Measurements from ENCODE around the gene TMPRSS2. TPM values are rescaled to one million over a fixed set of nuclear protein-coding genes. Genes with fewer than 3 reads are reported as not detected.

Gene TMPRSS2
- total RNA-seq, 2 experiments from 2014 or later = not detected

DNA sequence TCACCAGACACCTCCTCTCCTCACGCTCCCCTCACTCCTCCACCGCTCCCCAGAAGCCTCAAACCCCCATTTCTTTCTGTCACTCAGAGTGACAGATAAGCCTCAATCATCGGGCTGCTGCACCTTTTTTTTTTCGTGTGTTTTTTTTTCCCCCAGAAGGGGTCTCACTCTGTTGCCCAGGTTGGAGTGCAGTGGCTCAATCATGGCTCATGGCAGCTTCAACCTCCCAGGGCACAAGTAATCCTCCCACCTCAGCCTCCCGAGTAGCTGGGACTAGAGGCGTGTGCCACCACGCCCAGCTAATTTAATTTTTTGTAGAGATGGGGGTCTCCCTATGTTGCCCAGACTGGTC, 1.2 kb upstream of the TMPRSS2 start:
- no peaks in the 10 kb centered on the region for H3K9me3 Mint-ChIP-seq
- Histone ChIP-seq H3K4me1 (ENCODE audit: insufficient read depth, low read length) (peaks cover 4% of the 10 kb centered on the region), H3K36me3 (ENCODE audit: insufficient read depth, low read length) (no peaks in the 10 kb centered on the region), H3K27ac (ENCODE audit: low read depth in 1 of 2, low read length in 2 of 2) (no peak overlapping the region), H3K4me3 (ENCODE audit: low read length) (no peak overlapping the region), H3K9me3 (ENCODE audit: control insufficient read depth in 1 of 2, insufficient read depth in 1 of 2, low read length in 2 of 2) (no peaks in the 10 kb centered on the region), H3K27me3 (ENCODE audit: control insufficient read depth in 1 of 2, insufficient read depth in 2 of 2, low read length in 2 of 2) (peaks cover 27 to 44% of the 10 kb centered on the region in 2 experiments)
- intact Hi-C loops (cut with DNase I, micrococcal nuclease) = no loop called here
- no peak overlapping the region for H3K27ac Mint-ChIP-seq
- H3K4me3 Mint-ChIP-seq = no peak overlapping the region
- POLR2A ChIA-PET = no interaction called here
- H3K27me3 Mint-ChIP-seq = peaks cover 52% of the 10 kb centered on the region
- ATAC-seq (ENCODE audit: poor library complexity) (no peak), DNase-seq (no peak)
- peaks cover 4% of the 10 kb centered on the region for H3K4me1 Mint-ChIP-seq (ENCODE audit: low read depth)
- no peaks in the 10 kb centered on the region for H3K36me3 Mint-ChIP-seq (ENCODE audit: low read depth)
- CTCF ChIA-PET = no interaction called here
- TF ChIP-seq, protein P1, sequence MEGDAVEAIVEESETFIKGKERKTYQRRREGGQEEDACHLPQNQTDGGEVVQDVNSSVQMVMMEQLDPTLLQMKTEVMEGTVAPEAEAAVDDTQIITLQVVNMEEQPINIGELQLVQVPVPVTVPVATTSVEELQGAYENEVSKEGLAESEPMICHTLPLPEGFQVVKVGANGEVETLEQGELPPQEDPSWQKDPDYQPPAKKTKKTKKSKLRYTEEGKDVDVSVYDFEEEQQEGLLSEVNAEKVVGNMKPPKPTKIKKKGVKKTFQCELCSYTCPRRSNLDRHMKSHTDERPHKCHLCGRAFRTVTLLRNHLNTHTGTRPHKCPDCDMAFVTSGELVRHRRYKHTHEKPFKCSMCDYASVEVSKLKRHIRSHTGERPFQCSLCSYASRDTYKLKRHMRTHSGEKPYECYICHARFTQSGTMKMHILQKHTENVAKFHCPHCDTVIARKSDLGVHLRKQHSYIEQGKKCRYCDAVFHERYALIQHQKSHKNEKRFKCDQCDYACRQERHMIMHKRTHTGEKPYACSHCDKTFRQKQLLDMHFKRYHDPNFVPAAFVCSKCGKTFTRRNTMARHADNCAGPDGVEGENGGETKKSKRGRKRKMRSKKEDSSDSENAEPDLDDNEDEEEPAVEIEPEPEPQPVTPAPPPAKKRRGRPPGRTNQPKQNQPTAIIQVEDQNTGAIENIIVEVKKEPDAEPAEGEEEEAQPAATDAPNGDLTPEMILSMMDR (IDR thresholded peaks at IDR 0.05) = no peak

DNA sequence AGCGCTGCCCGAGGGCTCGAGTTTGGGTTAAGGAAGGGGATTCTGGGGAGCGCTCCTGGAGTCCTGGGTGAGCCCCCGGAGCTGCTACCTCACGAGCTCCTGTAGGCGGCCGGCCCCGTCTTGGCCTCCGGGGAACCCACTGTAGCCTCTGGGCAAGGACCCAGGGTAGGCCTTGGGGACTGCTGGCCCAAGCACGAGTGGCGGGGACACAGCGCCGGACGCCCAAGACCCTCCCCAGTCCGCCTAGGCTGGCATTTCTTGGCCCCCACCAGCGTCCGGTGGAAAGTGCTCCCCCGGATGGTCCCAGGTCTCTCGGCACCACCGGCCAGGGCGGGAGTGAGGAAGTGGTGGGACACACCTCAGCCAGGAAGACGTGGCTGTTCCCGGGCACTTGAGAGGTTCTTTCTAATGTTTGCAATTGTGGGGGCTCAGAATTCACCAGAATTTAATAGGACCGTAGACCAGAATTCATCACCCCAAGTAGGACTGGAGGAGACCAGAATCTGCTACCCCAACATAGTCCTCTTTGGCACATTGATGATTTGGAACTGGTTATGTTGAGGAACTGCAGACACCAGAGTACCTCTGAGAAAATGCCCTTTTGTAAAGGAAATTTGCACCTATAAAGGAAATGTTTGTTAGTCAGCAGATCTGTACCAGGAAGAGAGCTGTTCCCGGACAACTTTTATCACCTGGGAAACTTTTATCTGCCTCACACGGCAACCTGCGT, 622 bp upstream of the TMPRSS2 start:
- Mint-ChIP-seq H3K4me3 (no peak overlapping the region), H3K36me3 (ENCODE audit: low read depth) (no peaks in the 10 kb centered on the region), H3K27me3 (peaks cover 54% of the 10 kb centered on the region), H3K9me3 (no peaks in the 10 kb centered on the region), H3K4me1 (ENCODE audit: low read depth) (peaks cover 5% of the 10 kb centered on the region), H3K27ac (no peak overlapping the region)
- POLR2A ChIA-PET = no interaction called here
- no peaks in the 10 kb centered on the region for H3K36me3 ChIP-seq (ENCODE audit: insufficient read depth, low read length)
- TF ChIP-seq, protein P1 (IDR thresholded peaks at IDR 0.05) = no peak
- CTCF ChIA-PET = no interaction called here
- ATAC-seq (ENCODE audit: poor library complexity) (no peak), DNase-seq (no peak)
- H3K27me3 ChIP-seq (ENCODE audit: control insufficient read depth in 1 of 2, insufficient read depth in 2 of 2, low read length in 2 of 2) = peaks cover 27 to 44% of the 10 kb centered on the region in 2 experiments
- intact Hi-C loops (cut with DNase I, micrococcal nuclease) = no loop called here
- peaks cover 4% of the 10 kb centered on the region for H3K4me1 ChIP-seq (ENCODE audit: insufficient read depth, low read length)
- H3K27ac ChIP-seq (ENCODE audit: low read depth in 1 of 2, low read length in 2 of 2) = no peak overlapping the region
- no peaks in the 10 kb centered on the region for H3K9me3 ChIP-seq (ENCODE audit: control insufficient read depth in 1 of 2, insufficient read depth in 1 of 2, low read length in 2 of 2)
- no peak overlapping the region for H3K4me3 ChIP-seq (ENCODE audit: low read length)

GRCh38 chr21:41506611-41507520, 1.1 kb downstream of the TMPRSS2 start:
- Histone ChIP-seq H3K4me3 (ENCODE audit: low read length) (no peak overlapping the region), H3K9me3 (ENCODE audit: control insufficient read depth in 1 of 2, insufficient read depth in 1 of 2, low read length in 2 of 2) (no peaks in the 10 kb centered on the region), H3K4me1 (ENCODE audit: insufficient read depth, low read length) (peaks cover 4% of the 10 kb centered on the region), H3K27ac (ENCODE audit: low read depth in 1 of 2, low read length in 2 of 2) (no peak overlapping the region), H3K27me3 (ENCODE audit: control insufficient read depth in 1 of 2, insufficient read depth in 2 of 2, low read length in 2 of 2) (peaks cover 27 to 44% of the 10 kb centered on the region in 2 experiments), H3K36me3 (ENCODE audit: insufficient read depth, low read length) (no peaks in the 10 kb centered on the region)
- Mint-ChIP-seq H3K4me1 (ENCODE audit: low read depth) (peaks cover 5% of the 10 kb centered on the region), H3K4me3 (no peak overlapping the region), H3K9me3 (no peaks in the 10 kb centered on the region), H3K36me3 (ENCODE audit: low read depth) (no peaks in the 10 kb centered on the region), H3K27ac (no peak overlapping the region), H3K27me3 (peaks cover 64% of the 10 kb centered on the region)
- ChIA-PET CTCF (no interaction called here), POLR2A (no interaction called here)
- intact Hi-C loops (cut with DNase I, micrococcal nuclease) = no loop called here
- no peak for ATAC-seq (ENCODE audit: poor library complexity)
- TF ChIP-seq, protein P1 (IDR thresholded peaks at IDR 0.05) = no peak
- DNase-seq = no peak

Data from CD4-positive, alpha-beta T cell (primary cell).